GM12873 (cell line): ENCODE data around the gene MLPH.

Experiments used
- CTCF ChIP-seq: IDR thresholded peaks from 2 replicates; pipeline ENCODE4 v1.5.1; 2012; ENCODE audit warnings: low read depth, mild to moderate bottlenecking, moderate library complexity, low read length, control low read depth; ENCODE audit not compliant: insufficient read depth; ENCODE audit errors: missing control alignments

Gene MLPH

GRCh38 chr2:237540823-237541222, 53.8 kb downstream of the MLPH start:
- no peak for TF ChIP-seq CTCF

GRCh38 chr2:237541243-237541642, 54.2 kb downstream of the MLPH start:
- TF ChIP-seq CTCF = no peak

- no peak for TF ChIP-seq CTCF
These were observed 55.1 kb downstream of the MLPH start for GRCh38 chr2:237542001-237542704.

- TF ChIP-seq CTCF = no peak
These were observed 59.2 kb downstream of the MLPH start for GRCh38 chr2:237546040-237546875.

GRCh38 chr2:237546876-237547395, 59.9 kb downstream of the MLPH start:
- no peak for TF ChIP-seq CTCF

GRCh38 chr2:237547841-237548416, 60.9 kb downstream of the MLPH start:
- TF ChIP-seq CTCF = no peak

- no peak for TF ChIP-seq CTCF
These were observed 62.2 kb downstream of the MLPH start for GRCh38 chr2:237549216-237549615.
